HepG2 (cell line): Measurements from ENCODE around the gene PSEN2.

Experiments used
- CC2D1A ChIP-seq: sonication (generic); formaldehyde crosslinking; IDR thresholded peaks from 2 replicates; pipeline ENCODE4 v1.8.1; 2023; ENCODE audit warnings: mild to moderate bottlenecking, missing genetic modification reagents
- ELF1 ChIP-seq: sonication (generic); formaldehyde crosslinking; IDR thresholded peaks from 2 replicates; pipeline ENCODE4 v1.4.0; 2020; ENCODE audit warnings: missing genetic modification reagents
- MXI1 ChIP-seq: IDR thresholded peaks from 3 replicates; pipeline ENCODE4 v1.6.1; 2012; ENCODE audit warnings: low read depth, low read length, inconsistent platforms, borderline replicate concordance
- TF ChIP-seq, protein P1 (sequence below): sonication (generic); formaldehyde crosslinking; IDR thresholded peaks from 2 replicates; pipeline ENCODE4 v1.4.0; 2020; ENCODE audit warnings: missing genetic modification reagents

DNA sequence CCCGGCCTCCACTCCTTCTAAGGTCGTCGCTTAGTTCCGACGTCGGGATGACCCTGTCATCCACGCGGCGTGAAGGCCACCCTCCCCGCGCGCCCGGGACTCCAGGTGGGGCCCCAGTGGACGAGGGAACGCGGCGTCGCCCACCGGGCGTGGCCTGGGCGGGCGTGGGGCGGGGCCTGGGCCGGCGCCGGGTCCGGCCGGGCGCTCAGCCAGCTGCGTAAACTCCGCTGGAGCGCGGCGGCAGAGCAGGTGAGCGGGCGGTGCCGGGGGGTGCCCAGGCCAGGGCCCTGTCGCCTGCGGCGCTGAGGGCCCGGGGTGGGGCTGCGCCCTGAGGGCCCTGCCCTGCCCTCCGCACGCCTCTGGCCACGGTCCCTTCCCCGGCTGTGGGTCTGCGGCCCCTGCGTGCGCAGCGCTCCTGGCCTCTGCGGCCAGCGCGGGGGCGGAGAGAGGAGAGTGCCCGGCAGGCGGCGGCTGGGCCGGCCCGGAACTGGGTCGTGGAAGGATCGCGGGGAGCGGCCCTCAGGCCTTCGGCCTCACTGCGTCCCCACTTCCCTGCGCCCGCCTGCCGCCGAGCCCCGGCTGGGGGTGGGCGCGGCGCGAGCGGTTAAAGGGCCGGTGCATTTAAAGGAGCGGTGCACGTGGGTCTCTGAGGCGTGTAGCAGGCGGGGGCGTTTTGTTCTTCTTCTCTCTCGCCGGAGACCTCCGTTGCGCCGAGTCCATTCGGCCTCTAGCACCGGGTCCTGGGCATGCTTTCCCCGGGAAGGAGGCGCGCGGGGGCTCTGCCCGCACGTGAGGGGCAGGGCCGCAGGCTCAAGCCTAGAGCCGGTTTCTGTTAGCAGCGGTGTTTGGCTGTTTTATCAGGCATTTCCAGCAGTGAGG, at the start of gene PSEN2:
- TF ChIP-seq ELF1 (CRISPR knock-in tag) (no peak), CC2D1A (CRISPR knock-in tag) (no peak), MXI1 (no peak)
- TF ChIP-seq, protein P1, sequence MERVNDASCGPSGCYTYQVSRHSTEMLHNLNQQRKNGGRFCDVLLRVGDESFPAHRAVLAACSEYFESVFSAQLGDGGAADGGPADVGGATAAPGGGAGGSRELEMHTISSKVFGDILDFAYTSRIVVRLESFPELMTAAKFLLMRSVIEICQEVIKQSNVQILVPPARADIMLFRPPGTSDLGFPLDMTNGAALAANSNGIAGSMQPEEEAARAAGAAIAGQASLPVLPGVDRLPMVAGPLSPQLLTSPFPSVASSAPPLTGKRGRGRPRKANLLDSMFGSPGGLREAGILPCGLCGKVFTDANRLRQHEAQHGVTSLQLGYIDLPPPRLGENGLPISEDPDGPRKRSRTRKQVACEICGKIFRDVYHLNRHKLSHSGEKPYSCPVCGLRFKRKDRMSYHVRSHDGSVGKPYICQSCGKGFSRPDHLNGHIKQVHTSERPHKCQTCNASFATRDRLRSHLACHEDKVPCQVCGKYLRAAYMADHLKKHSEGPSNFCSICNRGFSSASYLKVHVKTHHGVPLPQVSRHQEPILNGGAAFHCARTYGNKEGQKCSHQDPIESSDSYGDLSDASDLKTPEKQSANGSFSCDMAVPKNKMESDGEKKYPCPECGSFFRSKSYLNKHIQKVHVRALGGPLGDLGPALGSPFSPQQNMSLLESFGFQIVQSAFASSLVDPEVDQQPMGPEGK (CRISPR knock-in tag) = 0 out of 2 replicates have a peak, but pooled peaks have one; percentile 36
